DMS114 treated with DMSO at 0.1 percent for 48 hours (cell line): ENCODE results near the gene STAC2.

ENCODE experiments used
- DNase-seq: peaks from one replicate; lab custom pipeline; 2025; ENCODE audit not compliant: unreplicated experiment; lab: John Stamatoyannopoulos, UW

Gene STAC2

DNA sequence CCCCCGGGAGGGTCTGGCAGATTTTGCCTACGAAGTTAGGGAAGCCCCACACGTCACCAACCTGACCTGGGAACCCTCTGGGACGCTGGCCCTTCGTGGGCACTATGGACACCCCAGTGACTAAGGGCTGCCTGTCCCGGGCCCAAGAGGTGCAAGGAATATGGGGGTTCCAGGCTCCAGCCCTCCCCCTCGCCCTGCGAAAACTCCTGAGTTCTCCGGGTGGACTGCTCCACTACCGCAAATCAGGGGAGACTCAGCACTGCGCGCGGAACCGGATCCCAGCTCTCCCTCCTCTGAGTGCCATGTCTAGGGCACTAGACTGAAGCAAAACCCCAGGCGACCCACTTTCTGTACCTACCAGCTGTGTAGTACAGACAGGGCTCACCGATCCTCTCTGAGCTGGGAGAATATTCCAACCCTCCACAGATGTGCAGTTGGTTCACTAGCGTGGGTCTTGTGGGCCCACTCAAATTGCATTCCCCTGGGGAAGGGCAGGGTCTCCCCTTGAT, 59.9 kb downstream of the STAC2 start, which contains the start of gene ARL5C:
TSS of gene ARL5C (minus strand) at position 321 of the 509 bp plus-strand sequence. CDS start 401 bp downstream, outside the sequence.
- DNase-seq: no peak

DNA sequence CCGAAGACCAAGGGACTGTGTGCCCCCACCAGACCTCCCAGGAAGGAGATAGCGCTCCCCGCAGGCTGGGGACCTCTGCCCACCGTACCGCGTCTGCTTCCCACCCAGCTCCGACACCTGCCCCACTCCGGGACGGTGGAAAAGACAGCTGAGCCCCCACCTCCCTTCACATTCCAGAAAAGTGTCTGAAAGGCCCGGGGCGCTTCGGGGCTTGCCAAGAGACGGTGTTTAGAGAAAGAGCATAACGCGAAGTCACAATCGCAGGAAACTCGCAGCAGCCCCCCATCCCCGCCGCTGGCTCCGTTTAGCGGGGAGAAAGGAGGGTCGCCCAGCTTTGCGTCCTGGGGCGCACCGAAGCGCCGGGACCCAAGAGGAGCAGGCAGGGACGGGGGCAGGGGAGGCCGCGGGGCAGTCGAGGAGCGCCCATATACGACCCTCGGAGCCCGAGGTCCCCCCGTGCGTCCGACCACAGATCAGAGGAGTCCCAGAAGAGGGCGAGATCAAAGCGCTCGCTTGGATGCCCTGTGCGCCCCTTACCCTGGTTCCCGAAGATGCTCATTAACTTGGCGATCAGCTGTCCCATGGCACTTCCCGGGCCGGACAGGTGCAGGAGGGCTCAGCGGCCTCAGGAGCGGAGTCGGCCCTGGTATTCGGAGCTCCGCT, 60.4 kb downstream of the STAC2 start:
- no peak for DNase-seq

- peak; percentile 86 for DNase-seq
Observed at GRCh38 chr17:39164675-39165143, 61.0 kb downstream of the STAC2 start.

DNA sequence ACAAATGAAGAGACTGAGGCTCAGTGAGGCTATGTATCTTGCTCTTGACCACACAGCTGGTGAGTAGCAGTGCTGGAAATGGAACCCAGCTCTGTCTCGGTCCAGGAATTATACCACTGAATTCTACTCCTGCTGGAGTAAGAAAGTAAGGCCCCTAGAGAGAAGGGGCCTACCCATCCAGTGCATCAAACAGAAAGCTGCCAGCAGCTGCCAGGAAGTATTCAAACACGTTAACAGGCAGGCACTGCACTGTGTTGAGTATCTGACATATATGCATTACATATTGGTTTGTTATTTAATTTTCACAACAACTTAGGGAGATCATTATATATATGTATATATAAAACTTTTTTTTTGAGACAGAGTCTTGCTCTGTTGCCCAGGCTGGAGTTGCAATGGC, 63.8 kb downstream of the STAC2 start:
- DNase-seq: no peak
